ENCODE measurements around the gene CEP170. TPM values are rescaled to one million over a fixed set of nuclear protein-coding genes. Genes with fewer than 3 reads are reported as not detected.

CEP170 gene
- total RNA-seq, 1 experiment from 2014 or later, result 67.8 TPM

DNA sequence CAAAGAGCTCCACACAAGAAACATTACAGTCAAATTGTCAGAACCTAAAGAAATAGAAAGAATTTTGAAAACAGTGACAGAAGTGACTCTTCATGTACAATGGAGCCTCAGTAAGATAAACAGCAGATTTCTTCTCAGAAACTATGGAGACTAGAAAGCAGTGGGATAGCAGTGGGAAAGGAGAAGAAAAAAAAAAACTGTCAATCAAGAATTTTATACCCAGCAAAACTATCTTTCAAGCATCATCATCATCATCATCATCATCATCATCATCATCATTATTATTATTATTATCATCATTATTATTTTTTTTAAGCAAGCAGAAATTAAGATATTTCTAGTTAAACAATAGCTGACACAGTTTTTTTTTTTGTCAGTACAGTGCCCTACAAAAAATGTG is 24.2 kb downstream of the CEP170 start:
- no peaks in the 10 kb centered on the region for H3K4me1 ChIP-seq (ENCODE audit: insufficient read depth, low read length, poor library complexity, severe bottlenecking)
- peak; percentile 21 for DNase-seq (ENCODE audit: low spot score)
- POLR2A ChIA-PET (ENCODE audit: low non-redundant PET), result interaction anchor here (0.9 kb wide), 1 partner anchor 931 kb away, joined by 11 read pairs; no protein-coding TSS in a partner anchor

DNA sequence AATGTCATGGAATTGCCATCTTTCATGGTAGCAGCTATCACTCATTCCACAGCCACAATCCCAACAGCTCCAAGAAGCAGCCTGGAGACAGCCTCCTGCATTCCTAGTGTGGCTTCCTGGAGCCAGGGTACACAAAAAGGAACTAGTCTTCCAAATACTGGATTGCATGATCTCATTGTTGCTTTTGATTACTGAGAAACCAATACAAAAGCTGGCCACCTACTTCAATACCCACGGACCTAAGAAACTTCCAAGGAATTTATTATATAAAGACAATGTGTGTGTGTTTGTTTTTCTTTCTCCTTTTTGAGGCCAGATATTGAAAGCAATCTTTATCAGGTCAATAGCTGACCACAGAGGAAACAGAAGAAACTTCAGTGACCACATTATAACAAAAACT is 25.6 kb downstream of the CEP170 start:
- intact Hi-C loops (cut with micrococcal nuclease; ENCODE audit: unreplicated experiment), result no loop called here
- no peak for DNase-seq (ENCODE audit: low spot score)
- POLR2A ChIA-PET (ENCODE audit: low non-redundant PET), result no interaction called here
- no TSS peak for BruUV-seq (replicated peaks)
- H3K36me3 ChIP-seq (ENCODE audit: insufficient read depth, low read length, poor library complexity, severe bottlenecking), result peaks cover 6% of the 10 kb centered on the region
- TF ChIP-seq EZH2 (IDR thresholded peaks at IDR 0.05; ENCODE audit: borderline replicate concordance, low read depth, low read length, poor library complexity, severe bottlenecking), result no peak
- TF ChIP-seq, protein P1, sequence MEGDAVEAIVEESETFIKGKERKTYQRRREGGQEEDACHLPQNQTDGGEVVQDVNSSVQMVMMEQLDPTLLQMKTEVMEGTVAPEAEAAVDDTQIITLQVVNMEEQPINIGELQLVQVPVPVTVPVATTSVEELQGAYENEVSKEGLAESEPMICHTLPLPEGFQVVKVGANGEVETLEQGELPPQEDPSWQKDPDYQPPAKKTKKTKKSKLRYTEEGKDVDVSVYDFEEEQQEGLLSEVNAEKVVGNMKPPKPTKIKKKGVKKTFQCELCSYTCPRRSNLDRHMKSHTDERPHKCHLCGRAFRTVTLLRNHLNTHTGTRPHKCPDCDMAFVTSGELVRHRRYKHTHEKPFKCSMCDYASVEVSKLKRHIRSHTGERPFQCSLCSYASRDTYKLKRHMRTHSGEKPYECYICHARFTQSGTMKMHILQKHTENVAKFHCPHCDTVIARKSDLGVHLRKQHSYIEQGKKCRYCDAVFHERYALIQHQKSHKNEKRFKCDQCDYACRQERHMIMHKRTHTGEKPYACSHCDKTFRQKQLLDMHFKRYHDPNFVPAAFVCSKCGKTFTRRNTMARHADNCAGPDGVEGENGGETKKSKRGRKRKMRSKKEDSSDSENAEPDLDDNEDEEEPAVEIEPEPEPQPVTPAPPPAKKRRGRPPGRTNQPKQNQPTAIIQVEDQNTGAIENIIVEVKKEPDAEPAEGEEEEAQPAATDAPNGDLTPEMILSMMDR (conservative IDR thresholded peaks at IDR 0.05; ENCODE audit: low read depth, low read length), result no peak
- H3K4me3 ChIP-seq (ENCODE audit: low read depth, low read length, poor library complexity, severe bottlenecking), result no peak overlapping the region
- no peak overlapping the region for H3K27ac ChIP-seq (ENCODE audit: low read depth, low read length, poor library complexity, severe bottlenecking)
- H3K4me1 ChIP-seq (ENCODE audit: insufficient read depth, low read length, poor library complexity, severe bottlenecking), result no peaks in the 10 kb centered on the region
- H3K27me3 ChIP-seq (replicated peaks; ENCODE audit: insufficient read depth, low read depth, low read length, poor library complexity), result no peaks in the 10 kb centered on the region
- CTCF ChIA-PET, result no interaction called here
- peaks cover 20% of the 10 kb centered on the region for H3K9me3 ChIP-seq (ENCODE audit: low read depth, low read length, poor library complexity, severe bottlenecking)

More for the DNA sequence above, 24.2 kb downstream of the CEP170 start:
- peaks cover 6% of the 10 kb centered on the region for H3K36me3 ChIP-seq (ENCODE audit: insufficient read depth, low read length, poor library complexity, severe bottlenecking)
- peaks cover 20% of the 10 kb centered on the region for H3K9me3 ChIP-seq (ENCODE audit: low read depth, low read length, poor library complexity, severe bottlenecking)
- TF ChIP-seq, protein P1 (conservative IDR thresholded peaks at IDR 0.05; ENCODE audit: low read depth, low read length), result no peak
- TF ChIP-seq EZH2 (IDR thresholded peaks at IDR 0.05; ENCODE audit: borderline replicate concordance, low read depth, low read length, poor library complexity, severe bottlenecking), result no peak
- BruUV-seq (replicated peaks), result no TSS peak
- no peak overlapping the region for H3K27ac ChIP-seq (ENCODE audit: low read depth, low read length, poor library complexity, severe bottlenecking)
- CTCF ChIA-PET, result no interaction called here
- no peaks in the 10 kb centered on the region for H3K27me3 ChIP-seq (replicated peaks; ENCODE audit: insufficient read depth, low read depth, low read length, poor library complexity)
- intact Hi-C loops (cut with micrococcal nuclease; ENCODE audit: unreplicated experiment), result no loop called here
- no peak overlapping the region for H3K4me3 ChIP-seq (ENCODE audit: low read depth, low read length, poor library complexity, severe bottlenecking)

DNA sequence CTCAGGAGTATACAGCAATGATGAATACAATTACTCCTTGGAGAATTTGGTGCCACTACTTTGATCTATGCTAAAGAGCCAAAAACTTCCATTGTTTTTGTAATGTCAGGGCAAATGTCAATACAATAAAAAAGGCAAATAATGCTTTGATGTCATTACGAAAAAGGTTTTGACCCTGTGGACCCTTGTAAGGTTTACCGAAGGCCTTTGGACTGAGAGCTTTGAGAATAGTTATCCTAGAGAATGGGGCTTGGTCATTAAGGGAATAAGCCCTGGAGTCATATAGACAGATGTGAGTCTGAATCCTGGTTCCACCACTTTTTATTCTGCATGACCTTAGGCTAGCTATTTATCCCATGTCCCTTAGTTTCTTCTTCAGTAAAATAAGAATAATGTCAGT is 27.5 kb downstream of the CEP170 start:
- ChIA-PET POLR2A (ENCODE audit: low non-redundant PET) (no interaction called here), CTCF (no interaction called here)
- H3K4me3 ChIP-seq (ENCODE audit: low read depth, low read length, poor library complexity, severe bottlenecking), result no peak overlapping the region
- no peaks in the 10 kb centered on the region for H3K27me3 ChIP-seq (replicated peaks; ENCODE audit: insufficient read depth, low read depth, low read length, poor library complexity)
- DNase-seq (ENCODE audit: low spot score), result no peak
- H3K9me3 ChIP-seq (ENCODE audit: low read depth, low read length, poor library complexity, severe bottlenecking), result peaks cover 20% of the 10 kb centered on the region
- H3K36me3 ChIP-seq (ENCODE audit: insufficient read depth, low read length, poor library complexity, severe bottlenecking), result peaks cover 1% of the 10 kb centered on the region
- intact Hi-C loops (cut with micrococcal nuclease; ENCODE audit: unreplicated experiment), result no loop called here
- H3K27ac ChIP-seq (ENCODE audit: low read depth, low read length, poor library complexity, severe bottlenecking), result no peak overlapping the region
- no TSS peak for BruUV-seq (replicated peaks)
- H3K4me1 ChIP-seq (ENCODE audit: insufficient read depth, low read length, poor library complexity, severe bottlenecking), result no peaks in the 10 kb centered on the region
- no peak for TF ChIP-seq EZH2 (IDR thresholded peaks at IDR 0.05; ENCODE audit: borderline replicate concordance, low read depth, low read length, poor library complexity, severe bottlenecking)
- TF ChIP-seq, protein P1 (conservative IDR thresholded peaks at IDR 0.05; ENCODE audit: low read depth, low read length), result no peak
